ENCODE data around the gene BORCS5.

DNA sequence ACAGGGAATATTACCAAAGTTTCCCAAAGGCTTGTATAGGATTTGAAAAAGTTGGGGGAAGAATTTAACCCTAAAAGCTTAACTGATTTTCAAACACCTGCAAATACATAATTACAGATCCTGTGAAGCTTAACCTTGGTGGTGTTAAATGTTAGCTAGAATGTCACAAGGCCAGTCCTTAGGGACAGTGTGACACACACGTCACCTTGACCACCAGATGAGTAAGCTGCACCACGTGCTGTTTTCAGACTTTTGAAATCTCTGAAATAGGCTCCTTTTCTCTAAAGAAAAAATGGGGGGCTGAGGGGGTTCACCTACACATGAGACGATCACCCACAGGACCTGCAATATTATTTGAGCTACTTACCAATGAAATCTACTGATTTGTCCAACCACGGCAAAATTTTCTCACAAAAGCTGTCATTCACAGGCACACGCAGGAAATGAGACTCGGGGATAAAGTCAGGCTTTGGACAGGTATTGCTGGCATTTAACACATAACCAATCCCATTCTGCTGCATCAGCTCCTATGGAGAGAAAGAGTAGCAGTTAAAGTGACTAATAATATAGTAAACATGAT, 129.9 kb downstream of the BORCS5 start:
- no peak for TF ChIP-seq EZH2 (IDR thresholded peaks at IDR 0.05; ENCODE audit: insufficient read depth, poor library complexity, severe bottlenecking)
- no peak for TF ChIP-seq EZH2phosphoT487 (IDR thresholded peaks at IDR 0.05; ENCODE audit: insufficient read depth, low read depth)

Measured in GM23248 (cell line).